Endothelial cell of umbilical vein (primary cell): ENCODE data around the gene ANKS1A. TPM values are rescaled to one million over a fixed set of nuclear protein-coding genes. Genes with fewer than 3 reads are reported as not detected.

ENCODE experiments used
- BruUV-seq: library from RNA; stranded (reverse); fragments of 400-500 nt; replicated peaks from 2 replicates; lab custom pipeline; 2021; lab: Mats Ljungman, UMichigan
- CTCF ChIA-PET: fragments of 300-600, 350-600 bp; sonication (Branson Sonifier 250); formaldehyde crosslinking; loops from one replicate; lab custom pipeline; 2021; ENCODE audit warnings: antibody characterized with exemption, inconsistent platforms; lab: Charles Lee
- POLR2A ChIA-PET: fragments of 300-600, 350-600 bp; sonication (Branson Sonifier 250); formaldehyde crosslinking; loops from one replicate; lab custom pipeline; 2021; ENCODE audit warnings: antibody characterized with exemption, inconsistent platforms; lab: Charles Lee
- DNase-seq: peaks from one replicate; pipeline ENCODE4 v3.0.0-alpha.2; 2011; ENCODE audit warnings: low read depth, low spot score
- FAIRE-seq: peaks from 2 replicates; lab custom pipeline; 2011; peaks lifted over from hg19 to GRCh38; lab: Jason Lieb, UNC
- H2AFZ ChIP-seq: 2 replicates; pipeline ENCODE4 v1.6.0; 2012; ENCODE audit warnings: low read depth, low read length, control low read depth, inconsistent platforms
- H3K27ac ChIP-seq: 2 replicates; pipeline ENCODE4 v1.5.1; 2011; ENCODE audit warnings: low read depth, mild to moderate bottlenecking, control low read depth, low read length, moderate library complexity; ENCODE audit not compliant: insufficient read depth
- H3K27me3 ChIP-seq, 2 experiments: 2 replicates each; pipeline versions ENCODE4 v1.6.0 to v1.6.1; 2011; ENCODE audit warnings: low read length in 2 of 2, mixed read lengths in 1 of 2; ENCODE audit not compliant: control insufficient read depth in 2 of 2, insufficient read depth in 2 of 2
- H3K36me3 ChIP-seq, 2 experiments: 2 replicates in 1 of 2; 3 replicates in 1 of 2; pipeline ENCODE4 v1.5.1; 2011; ENCODE audit warnings: low read length in 2 of 2, mild to moderate bottlenecking in 1 of 2, moderate library complexity in 1 of 2; ENCODE audit not compliant: control insufficient read depth in 2 of 2, insufficient read depth in 2 of 2; ENCODE audit errors: extremely low read depth in 1 of 2
- H3K4me1 ChIP-seq: 3 replicates; pipeline ENCODE4 v1.5.1; 2011; ENCODE audit warnings: mild to moderate bottlenecking, low read length; ENCODE audit not compliant: control insufficient read depth, insufficient read depth; ENCODE audit errors: extremely low read depth
- H3K4me2 ChIP-seq: 2 replicates; pipeline ENCODE4 v1.6.1; 2011; ENCODE audit warnings: low read length, control low read depth, mixed read lengths; ENCODE audit not compliant: insufficient read depth
- H3K4me3 ChIP-seq, 3 experiments: fragments of 200-600 bp in 1 of 3; sonication (generic), shearing (Covaris generic) in 1 of 3; replicated peaks in 1 of 3; 2 replicates each; pipeline ENCODE4 v1.5.1; 2011 to 2016; ENCODE audit warnings: control low read depth in 3 of 3, low read length in 3 of 3, mild to moderate bottlenecking in 2 of 3, inconsistent platforms in 1 of 3, low read depth in 1 of 3, moderate library complexity in 1 of 3; ENCODE audit not compliant: insufficient read depth in 1 of 3
- H3K79me2 ChIP-seq: 2 replicates; pipeline ENCODE4 v1.6.0; 2012; ENCODE audit warnings: low read length, inconsistent platforms; ENCODE audit not compliant: control insufficient read depth, insufficient read depth
- H3K9ac ChIP-seq: replicated peaks from 2 replicates; pipeline ENCODE3; 2011; ENCODE audit warnings: low read length, control low read depth; ENCODE audit not compliant: insufficient read depth; ENCODE audit errors: extremely low read depth
- H3K9me1 ChIP-seq: replicated peaks from 3 replicates; pipeline ENCODE4 v1.6.0; 2011; ENCODE audit warnings: mild to moderate bottlenecking, low read length; ENCODE audit not compliant: control insufficient read depth, insufficient read depth; ENCODE audit errors: extremely low read depth
- H3K9me3 ChIP-seq: replicated peaks from 2 replicates; pipeline ENCODE4 v1.5.1; 2012; ENCODE audit warnings: low read length, inconsistent platforms; ENCODE audit not compliant: control insufficient read depth, insufficient read depth
- H4K20me1 ChIP-seq: replicated peaks from 2 replicates; pipeline ENCODE3; 2011; ENCODE audit warnings: mild to moderate bottlenecking, low read length; ENCODE audit not compliant: control insufficient read depth, insufficient read depth; ENCODE audit errors: extremely low read depth
- EZH2 ChIP-seq: IDR thresholded peaks from 2 replicates; pipeline ENCODE4 v1.6.1; 2012; ENCODE audit warnings: borderline replicate concordance, low read depth, mild to moderate bottlenecking, moderate library complexity, low read length, inconsistent platforms; ENCODE audit not compliant: severe bottlenecking
- FOS ChIP-seq: IDR thresholded peaks from 2 replicates; pipeline ENCODE4 v1.6.1; 2011; ENCODE audit warnings: mild to moderate bottlenecking, low read length, moderate library complexity, borderline replicate concordance; ENCODE audit not compliant: insufficient read depth
- GATA2 ChIP-seq: IDR thresholded peaks from 2 replicates; pipeline ENCODE4 v1.7.0; 2011; ENCODE audit warnings: low read depth, mild to moderate bottlenecking, moderate library complexity, mixed read lengths, low read length; ENCODE audit not compliant: insufficient read length, insufficient read depth
- JUN ChIP-seq: IDR thresholded peaks from 2 replicates; pipeline ENCODE4 v1.6.1; 2011; ENCODE audit warnings: borderline replicate concordance, low read depth; ENCODE audit not compliant: insufficient read length, insufficient read depth
- MYC ChIP-seq: IDR thresholded peaks from one replicate; pipeline ENCODE4 v1.6.1; 2011; ENCODE audit warnings: mild to moderate bottlenecking, low read depth, low read length
- POLR2A ChIP-seq: IDR thresholded peaks from 2 replicates; pipeline ENCODE4 v1.6.1; 2012; ENCODE audit warnings: low read depth, mild to moderate bottlenecking, control low read depth, low read length
- POLR2AphosphoS5 ChIP-seq: IDR thresholded peaks from 2 replicates; pipeline ENCODE4 v1.6.1; 2012; ENCODE audit warnings: low read depth, mild to moderate bottlenecking, control low read depth, low read length, moderate library complexity; ENCODE audit not compliant: insufficient read depth
- dilution Hi-C: fragments of 300-500 bp; cut with MboI; formaldehyde crosslinking; loops from one replicate; pipeline ENCODE4 v1.15.0; 2019; ENCODE audit warnings: low sequenced_read_pairs; ENCODE audit not compliant: extremely low pct_ligation_motif_present
- intact Hi-C: fragments of 100-400 bp; cut with micrococcal nuclease; formaldehyde crosslinking; loops from one replicate; pipeline ENCODE4 v1.10.0; 2022
- polyA plus RNA-seq, 4 experiments: library from polyadenylated mRNA; depleted of rRNA in 3 of 4; stranded (reverse) in 3 of 4; unstranded in 1 of 4; fragments of >200 nt; gene quantifications; 2 replicates each; pipeline versions ENCODE4 v1.2.1 to v1.2.3, GENCODE V29; 2011 to 2012; ENCODE audit warnings: missing spikeins in 1 of 4
- total RNA-seq: library from RNA; stranded (reverse); gene quantifications from 2 replicates; pipeline ENCODE4 v1.2.3, GENCODE V29; 2021
- TF ChIP-seq, protein P1 (sequence below), 2 donors: IDR thresholded peaks; 1 replicate in 1 of 2; 2 replicates in 1 of 2; pipeline ENCODE4 v1.5.1; 2011; ENCODE audit warnings: low read length in 2 of 2, mild to moderate bottlenecking in 2 of 2, moderate library complexity in 2 of 2, control low read depth in 1 of 2, inconsistent platforms in 1 of 2, low read depth in 1 of 2; ENCODE audit not compliant: insufficient read depth in 1 of 2; ENCODE audit errors: extremely low read depth in 1 of 2
- TF ChIP-seq, protein P2 (sequence below): IDR thresholded peaks from 2 replicates; pipeline ENCODE4 v1.6.1; 2011; ENCODE audit not compliant: insufficient read depth, insufficient read length

Gene ANKS1A
- total and polyA plus RNA-seq, 2 donors (not counting 3 experiments of a cell fraction or from before 2014, with no cell fraction given) = 8.9 to 26.1 TPM

DNA sequence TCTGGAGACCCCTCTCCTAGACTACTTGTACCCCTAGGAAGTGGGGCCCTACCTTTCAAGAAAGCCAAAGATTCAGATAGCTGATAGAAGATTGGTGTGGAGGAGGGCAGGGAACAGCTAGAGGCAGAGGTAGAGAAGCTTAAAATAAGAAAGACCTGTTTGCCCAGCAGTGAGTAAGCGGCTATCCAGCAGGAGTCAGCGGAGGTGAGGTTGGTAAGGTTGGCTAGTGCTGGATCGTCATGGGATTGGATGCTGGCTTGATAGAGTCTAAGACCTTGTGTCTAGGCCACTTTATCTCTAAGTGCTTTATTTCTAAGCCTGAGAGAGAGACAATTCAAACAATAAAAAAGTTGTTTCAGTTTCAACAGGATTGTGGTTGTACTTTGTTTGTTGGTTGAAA lies 19.1 kb downstream of the ANKS1A start:
- no TSS peak for BruUV-seq
- no peaks in the 10 kb centered on the region for H3K9me3 ChIP-seq
- intact Hi-C loops = no loop called here
- H3K4me1 ChIP-seq = peaks cover 11% of the 10 kb centered on the region
- no peaks in the 10 kb centered on the region for H4K20me1 ChIP-seq
- H2AFZ ChIP-seq = no peak overlapping the region
- no peaks in the 10 kb centered on the region for H3K27me3 ChIP-seq
- no peak overlapping the region for H3K4me3 ChIP-seq
- POLR2A ChIA-PET = no interaction called here
- no peak overlapping the region for H3K4me2 ChIP-seq
- CTCF ChIA-PET = no interaction called here
- no peak for DNase-seq
- dilution Hi-C loops = no loop called here
- no peak overlapping the region for H3K27ac ChIP-seq
- TF ChIP-seq, protein P1, sequence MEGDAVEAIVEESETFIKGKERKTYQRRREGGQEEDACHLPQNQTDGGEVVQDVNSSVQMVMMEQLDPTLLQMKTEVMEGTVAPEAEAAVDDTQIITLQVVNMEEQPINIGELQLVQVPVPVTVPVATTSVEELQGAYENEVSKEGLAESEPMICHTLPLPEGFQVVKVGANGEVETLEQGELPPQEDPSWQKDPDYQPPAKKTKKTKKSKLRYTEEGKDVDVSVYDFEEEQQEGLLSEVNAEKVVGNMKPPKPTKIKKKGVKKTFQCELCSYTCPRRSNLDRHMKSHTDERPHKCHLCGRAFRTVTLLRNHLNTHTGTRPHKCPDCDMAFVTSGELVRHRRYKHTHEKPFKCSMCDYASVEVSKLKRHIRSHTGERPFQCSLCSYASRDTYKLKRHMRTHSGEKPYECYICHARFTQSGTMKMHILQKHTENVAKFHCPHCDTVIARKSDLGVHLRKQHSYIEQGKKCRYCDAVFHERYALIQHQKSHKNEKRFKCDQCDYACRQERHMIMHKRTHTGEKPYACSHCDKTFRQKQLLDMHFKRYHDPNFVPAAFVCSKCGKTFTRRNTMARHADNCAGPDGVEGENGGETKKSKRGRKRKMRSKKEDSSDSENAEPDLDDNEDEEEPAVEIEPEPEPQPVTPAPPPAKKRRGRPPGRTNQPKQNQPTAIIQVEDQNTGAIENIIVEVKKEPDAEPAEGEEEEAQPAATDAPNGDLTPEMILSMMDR (IDR thresholded peaks at IDR 0.05; ENCODE audit: extremely low read depth in 1 of 2, insufficient read depth in 1 of 2, low read depth in 1 of 2, low read length in 2 of 2) = no peak
- no peak for TF ChIP-seq MYC
- no peak for TF ChIP-seq FOS
- no peak for TF ChIP-seq EZH2
- TF ChIP-seq, protein P2, sequence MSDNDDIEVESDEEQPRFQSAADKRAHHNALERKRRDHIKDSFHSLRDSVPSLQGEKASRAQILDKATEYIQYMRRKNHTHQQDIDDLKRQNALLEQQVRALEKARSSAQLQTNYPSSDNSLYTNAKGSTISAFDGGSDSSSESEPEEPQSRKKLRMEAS = no peak
- TF ChIP-seq POLR2A = no peak
- no peak for TF ChIP-seq JUN
- TF ChIP-seq GATA2 = no peak
- no peak for TF ChIP-seq POLR2AphosphoS5
- peaks cover under 1% of the 10 kb centered on the region for H3K79me2 ChIP-seq
- no peak overlapping the region for H3K9ac ChIP-seq
- H3K9me1 ChIP-seq = no peaks in the 10 kb centered on the region
- no peak for FAIRE-seq
- H3K36me3 ChIP-seq = no peaks in the 10 kb centered on the region
